Spleen (tissue), 11 donors: ENCODE results near the gene MRPS34. TPM values are rescaled to one million over a fixed set of nuclear protein-coding genes. Genes with fewer than 3 reads are reported as not detected.
A peak's percentile ranks its signal among the peaks of the same experiment; 100 is the strongest.

Experiments
- DNase-seq: peaks from one replicate; pipeline ENCODE4 v3.0.0-alpha.2; 2020
- H3K27ac ChIP-seq, 8 donors: fragments of 200-600 bp; sonication (generic) in 7 of 8; 1 replicate in 4 of 8; 2 replicates in 4 of 8; pipeline versions ENCODE4 v1.5.0 to v1.8.0; 2016 to 2021; ENCODE audit warnings: inconsistent platforms in 4 of 8, mild to moderate bottlenecking in 4 of 8, moderate library complexity in 1 of 8
- H3K27me3 ChIP-seq, 7 donors: fragments of 200-600 bp; sonication (generic) in 6 of 7; replicated peaks in 1 of 7; 1 replicate in 4 of 7; 2 replicates in 3 of 7; pipeline versions ENCODE4 v1.5.0 to v1.8.0; 2016 to 2021; ENCODE audit warnings: inconsistent platforms in 3 of 7, mild to moderate bottlenecking in 1 of 7
- H3K36me3 ChIP-seq, 6 donors: fragments of 200-600 bp; sonication (generic) in 5 of 6; 1 replicate in 4 of 6; 2 replicates in 2 of 6; pipeline versions ENCODE4 v1.5.0 to v1.8.0; 2016 to 2021; ENCODE audit warnings: inconsistent platforms in 2 of 6
- H3K4me1 ChIP-seq, 6 donors: fragments of 200-600 bp; sonication (generic) in 5 of 6; 1 replicate in 3 of 6; 2 replicates in 3 of 6; pipeline versions ENCODE4 v1.5.0 to v1.8.0; 2016 to 2021; ENCODE audit warnings: inconsistent platforms in 3 of 6
- H3K4me3 ChIP-seq, 8 donors: fragments of 200-600 bp; sonication (generic) in 7 of 8; 1 replicate in 4 of 8; 2 replicates in 4 of 8; pipeline versions ENCODE4 v1.5.0 to v1.8.0; 2016 to 2021; ENCODE audit warnings: inconsistent platforms in 4 of 8, mild to moderate bottlenecking in 4 of 8, moderate library complexity in 2 of 8
- H3K9me3 ChIP-seq, 8 donors: fragments of 200-600 bp; sonication (generic) in 7 of 8; 1 replicate in 4 of 8; 2 replicates in 4 of 8; pipeline versions ENCODE4 v1.5.0 to v1.8.0; 2016 to 2021; ENCODE audit warnings: inconsistent platforms in 4 of 8
- CTCF ChIP-seq, 11 experiments: fragments of 200-600 bp in 7 of 11; fragments of 450-650 bp in 4 of 11; sonication (generic) in 4 of 11; IDR thresholded peaks in 8 of 11; conservative IDR thresholded peaks in 3 of 11; 1 replicate in 7 of 11; 2 replicates in 4 of 11; pipeline versions ENCODE4 v1.4.0 to v1.8.0; 2016 to 2021; ENCODE audit warnings: antibody characterized with exemption in 11 of 11, inconsistent platforms in 4 of 11, mild to moderate bottlenecking in 1 of 11
- POLR2A ChIP-seq, 3 donors: fragments of 450-650 bp; IDR thresholded peaks; one replicate each; pipeline ENCODE4 v1.5.1; 2017; ENCODE audit warnings: antibody characterized with exemption in 3 of 3, mild to moderate bottlenecking in 1 of 3
- POLR2AphosphoS5 ChIP-seq, 3 donors: sonication (generic); formaldehyde crosslinking; IDR thresholded peaks; one replicate each; pipeline ENCODE4 v1.5.1; 2017; ENCODE audit warnings: antibody characterized with exemption in 3 of 3
- WGBS, 5 donors: extraction: QIAGEN DNeasy Blood & Tissue Kit in 3 of 5; methylation state at CpG; one replicate each; pipeline versions ENCODE4 v1.1.5 to v1.1.7; 2013 to 2018; 5-methylcytosine and 5-hydroxymethylcytosine counted together
- intact Hi-C: fragments of 100-400 bp; cut with DNase I; formaldehyde crosslinking; loops from one replicate; pipeline ENCODE4 v1.15.0; 2023; ENCODE audit warnings: low total_unique reads
- polyA plus RNA-seq, 3 donors: library from polyadenylated mRNA; stranded (reverse); fragments of 200-250 nt; gene quantifications; one replicate each; pipeline ENCODE4 v1.2.1, GENCODE V29; 2013
- total RNA-seq, 7 donors: library from RNA; depleted of rRNA in 3 of 7; stranded (reverse); fragments of >200 nt in 3 of 7; fragmentation: NEBNext Ultra II Directional in 4 of 7; extraction: Animal tissue kit (Norgen Biotek cat#: 25700) in 4 of 7; gene quantifications; one replicate each; pipeline versions ENCODE4 v1.1.0 to v1.2.1, GENCODE V29; 2016 to 2021
- donor health status: healthy with polysubstance abuse.
- donor health status: DM: no; HTN: no; CAD: no; lungs with moderate emphysema.
- donor health status: DM: no; HTN: no; CAD: no.
- donor health status: Bipolar disorder and iron deficiency.
- donor health status: healthy.
- donor health status: DM: no; HTN: no; CAD: no.
- donor health status: DM: yes; HTN: yes; CAD: no.

MRPS34 gene
- total and polyA plus RNA-seq, 10 donors: 49.9 to 157 (median 63.8) TPM

DNA sequence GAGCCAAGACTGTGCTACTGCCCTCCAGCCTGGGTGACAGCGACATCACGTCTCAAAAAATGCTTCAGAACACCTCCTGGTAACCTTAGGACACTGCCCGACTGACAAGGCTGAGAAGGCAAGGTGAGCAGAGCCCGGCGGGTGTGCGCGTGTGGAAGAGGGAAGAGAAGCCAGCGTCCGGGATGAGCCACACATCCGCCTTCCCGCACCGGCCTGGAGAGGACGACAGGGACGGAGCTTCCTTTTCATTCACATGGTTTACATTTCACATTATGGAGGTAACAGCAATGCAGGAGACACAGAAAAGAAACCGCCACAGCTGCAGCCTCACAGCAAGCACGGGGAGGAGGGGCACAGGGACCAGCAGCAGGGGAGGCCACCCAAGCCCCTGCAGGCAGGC is 37.2 kb upstream of the MRPS34 start:
- Histone ChIP-seq H3K27ac (no peak overlapping the region), H3K36me3 (peaks cover 5 to 98% (median 50%) of the 10 kb centered on the region in 6 donors), H3K27me3 (no peaks in the 10 kb centered on the region), H3K4me3 (no peak overlapping the region), H3K9me3 (peaks cover 0 to 6% (median 0%) of the 10 kb centered on the region in 8 donors), H3K4me1 (peaks cover 0 to 8% (median 0%) of the 10 kb centered on the region in 6 donors)
- TF ChIP-seq CTCF (IDR thresholded peaks at IDR 0.05 in 8 of 11, conservative IDR thresholded peaks at IDR 0.05 in 3 of 11) (no peak), POLR2A (IDR thresholded peaks at IDR 0.05) (no peak), POLR2AphosphoS5 (IDR thresholded peaks at IDR 0.05) (peak in 1 of 3 donors; percentile 17)
- intact Hi-C loops: no loop called here
- 95 to 96% (median 96%) methylated on average over 16 of the region's 16 CpGs for WGBS, 5 donors
- DNase-seq: no peak

- no peak for DNase-seq
- H3K4me1 ChIP-seq: peaks cover 0 to 8% (median 0%) of the 10 kb centered on the region in 6 donors
- TF ChIP-seq CTCF (IDR thresholded peaks at IDR 0.05 in 8 of 11, conservative IDR thresholded peaks at IDR 0.05 in 3 of 11) (no peak), POLR2AphosphoS5 (IDR thresholded peaks at IDR 0.05) (peak in 1 of 3 donors; percentile 53), POLR2A (IDR thresholded peaks at IDR 0.05) (no peak)
- H3K9me3 ChIP-seq: peaks cover 0 to 6% (median 0%) of the 10 kb centered on the region in 8 donors
- intact Hi-C loops: no loop called here
- no peak overlapping the region for H3K4me3 ChIP-seq
- 80 to 85% (median 80%) methylated on average over 27 to 28 of the region's 28 CpGs for WGBS, 5 donors
- peaks cover 5 to 98% (median 49%) of the 10 kb centered on the region in 6 donors for H3K36me3 ChIP-seq
- no peaks in the 10 kb centered on the region for H3K27me3 ChIP-seq
- H3K27ac ChIP-seq: no peak overlapping the region
Observed at GRCh38 chr16:1809281-1809801, 36.4 kb upstream of the MRPS34 start.

DNA sequence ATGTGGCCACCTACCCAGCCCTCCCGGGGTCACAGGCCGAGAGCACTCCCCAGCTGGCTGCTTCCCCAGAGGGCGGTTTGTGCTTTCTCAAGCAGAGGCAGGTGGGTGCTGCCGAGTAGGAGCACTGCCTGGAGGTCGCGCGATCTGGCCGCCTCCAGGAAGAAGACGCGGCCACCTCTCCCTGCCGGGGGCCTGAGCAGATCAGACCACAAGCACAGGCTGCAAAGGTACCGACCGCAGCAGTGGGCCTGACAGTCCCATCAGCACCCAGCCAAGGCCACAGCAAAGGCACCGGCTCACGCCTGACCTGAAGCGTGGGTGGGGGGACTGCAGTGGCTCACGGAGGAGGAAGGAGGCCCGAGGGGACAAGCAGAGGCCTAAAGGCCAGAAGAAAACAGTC is 35.8 kb upstream of the MRPS34 start:
- Histone ChIP-seq H3K27ac (no peak overlapping the region), H3K9me3 (peaks cover 0 to 6% (median 0%) of the 10 kb centered on the region in 8 donors), H3K4me1 (peaks cover 0 to 8% (median 0%) of the 10 kb centered on the region in 6 donors), H3K4me3 (no peak overlapping the region), H3K27me3 (no peaks in the 10 kb centered on the region), H3K36me3 (peaks cover 5 to 92% (median 45%) of the 10 kb centered on the region in 6 donors)
- no peak for TF ChIP-seq CTCF (IDR thresholded peaks at IDR 0.05 in 8 of 11, conservative IDR thresholded peaks at IDR 0.05 in 3 of 11)
- no peak for TF ChIP-seq POLR2AphosphoS5 (IDR thresholded peaks at IDR 0.05)
- TF ChIP-seq POLR2A (IDR thresholded peaks at IDR 0.05): no peak
- 76 to 89% (median 80%) methylated on average over 15 to 18 of the region's 18 CpGs for WGBS, 5 donors
- intact Hi-C loops: no loop called here
- DNase-seq: no peak

- Histone ChIP-seq H3K27ac (no peak overlapping the region), H3K4me3 (no peak overlapping the region), H3K9me3 (peaks cover 0 to 6% (median 0%) of the 10 kb centered on the region in 8 donors), H3K36me3 (peaks cover 5 to 81% (median 43%) of the 10 kb centered on the region in 6 donors), H3K27me3 (no peaks in the 10 kb centered on the region), H3K4me1 (peaks cover 0 to 3% (median 0%) of the 10 kb centered on the region in 6 donors)
- WGBS, 5 donors: 83 to 92% (median 88%) methylated on average over 10 of the region's 10 CpGs
- TF ChIP-seq POLR2AphosphoS5 (IDR thresholded peaks at IDR 0.05) (no peak), POLR2A (IDR thresholded peaks at IDR 0.05) (no peak)
- DNase-seq: no peak
- intact Hi-C loops: no loop called here
Observed at GRCh38 chr16:1807626-1808025, 34.7 kb upstream of the MRPS34 start.
